Esophagus muscularis mucosa (tissue), 4 donors: ENCODE data around the gene CNTRL. TPM values are rescaled to one million over a fixed set of nuclear protein-coding genes. Genes with fewer than 3 reads are reported as not detected.

ENCODE experiments used
- DNase-seq: peaks from one replicate; pipeline ENCODE4 v3.0.0-alpha.2; 2017; ENCODE audit errors: extremely low spot score
- H3K27ac ChIP-seq, 4 donors: fragments of 200-600 bp; sonication (generic); replicated peaks in 1 of 4; 1 replicate in 3 of 4; 2 replicates in 1 of 4; pipeline ENCODE4 v1.5.1; 2016 to 2019; ENCODE audit warnings: mild to moderate bottlenecking in 1 of 4
- H3K27me3 ChIP-seq, 4 donors: fragments of 200-600 bp; sonication (generic); one replicate each; pipeline versions ENCODE4 v1.5.1 to v1.6.0; 2016 to 2019
- H3K36me3 ChIP-seq, 4 donors: fragments of 200-600 bp; sonication (generic); one replicate each; pipeline ENCODE4 v1.5.1; 2016 to 2019
- H3K4me1 ChIP-seq, 4 donors: fragments of 200-600 bp; sonication (generic); one replicate each; pipeline ENCODE4 v1.5.1; 2016 to 2019
- H3K4me3 ChIP-seq, 4 donors: fragments of 200-600 bp; sonication (generic); 1 replicate in 2 of 4; 2 replicates in 2 of 4; pipeline ENCODE4 v1.5.1; 2016 to 2019; ENCODE audit warnings: mild to moderate bottlenecking in 4 of 4, moderate library complexity in 1 of 4
- H3K9me3 ChIP-seq, 4 donors: fragments of 200-600 bp; sonication (generic); 1 replicate in 3 of 4; 2 replicates in 1 of 4; pipeline ENCODE4 v1.5.1; 2016 to 2019
- EP300 ChIP-seq: sonication (generic); formaldehyde crosslinking; IDR thresholded peaks from one replicate; pipeline ENCODE4 v1.6.1; 2017; ENCODE audit warnings: antibody characterized with exemption
- POLR2A ChIP-seq: fragments of 450-650 bp; IDR thresholded peaks from one replicate; pipeline ENCODE4 v1.6.1; 2017; ENCODE audit warnings: antibody characterized with exemption, moderate library complexity, mild to moderate bottlenecking, low read depth
- POLR2AphosphoS5 ChIP-seq, 2 donors: sonication (generic); formaldehyde crosslinking; IDR thresholded peaks; one replicate each; pipeline ENCODE4 v1.6.1; 2017; ENCODE audit warnings: antibody characterized with exemption in 2 of 2
- WGBS: methylation state at CpG from one replicate; pipeline ENCODE4 v1.1.5; 2018; 5-methylcytosine and 5-hydroxymethylcytosine counted together
- intact Hi-C: fragments of 100-400 bp; cut with DNase I; formaldehyde crosslinking; loops from one replicate; pipeline ENCODE4 v1.15.1; 2023
- total RNA-seq, 4 donors: library from RNA; depleted of rRNA; stranded (reverse); fragments of >200 nt; gene quantifications; one replicate each; pipeline versions ENCODE4 v1.1.0 to v1.2.1, GENCODE V29; 2016
- TF ChIP-seq, protein P1 (sequence below), 3 experiments: fragments of 200-600 bp in 2 of 3; fragments of 450-650 bp in 1 of 3; sonication (generic) in 2 of 3; IDR thresholded peaks; one replicate each; pipeline ENCODE4 v1.5.1; 2017 to 2019; ENCODE audit warnings: antibody characterized with exemption in 3 of 3, mild to moderate bottlenecking in 2 of 3, moderate library complexity in 1 of 3

CNTRL gene
- total RNA-seq, 4 donors from 2014 or later = 7.8 to 14.1 (median 11.2) TPM

DNA sequence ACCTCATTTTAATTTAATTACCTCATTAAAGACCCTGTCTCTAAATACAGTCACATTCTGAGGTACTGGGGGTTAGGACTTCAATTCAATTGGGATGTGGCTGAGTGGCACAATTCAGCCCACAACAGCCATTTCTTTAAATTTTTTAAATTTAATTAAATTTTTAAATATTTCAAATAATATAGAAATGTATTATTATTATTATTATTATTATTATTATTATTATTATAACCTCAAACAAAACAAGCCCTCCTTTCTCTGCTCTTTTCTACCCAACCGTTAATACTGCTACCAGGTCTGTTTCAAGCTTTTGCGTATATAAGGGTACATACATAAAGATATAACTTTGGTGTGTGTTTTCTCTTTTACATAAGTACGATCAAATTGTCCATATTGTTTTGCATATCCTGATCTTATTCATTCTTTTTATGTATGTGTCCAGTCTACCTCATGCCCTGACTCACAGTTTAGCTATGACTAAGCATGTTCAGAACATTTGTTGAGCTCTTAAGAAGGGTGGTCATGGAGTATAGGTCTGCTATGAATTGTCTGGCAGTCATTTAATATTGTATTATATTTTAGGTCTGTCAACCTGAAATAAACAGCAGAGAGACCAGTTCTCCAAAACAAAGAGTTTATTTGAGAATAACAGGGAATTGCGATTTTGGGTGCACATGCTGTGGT lies 143.0 kb downstream of the CNTRL start:
- 95% methylated on average over 4 of the region's 4 CpGs for WGBS
- TF ChIP-seq, protein P1, sequence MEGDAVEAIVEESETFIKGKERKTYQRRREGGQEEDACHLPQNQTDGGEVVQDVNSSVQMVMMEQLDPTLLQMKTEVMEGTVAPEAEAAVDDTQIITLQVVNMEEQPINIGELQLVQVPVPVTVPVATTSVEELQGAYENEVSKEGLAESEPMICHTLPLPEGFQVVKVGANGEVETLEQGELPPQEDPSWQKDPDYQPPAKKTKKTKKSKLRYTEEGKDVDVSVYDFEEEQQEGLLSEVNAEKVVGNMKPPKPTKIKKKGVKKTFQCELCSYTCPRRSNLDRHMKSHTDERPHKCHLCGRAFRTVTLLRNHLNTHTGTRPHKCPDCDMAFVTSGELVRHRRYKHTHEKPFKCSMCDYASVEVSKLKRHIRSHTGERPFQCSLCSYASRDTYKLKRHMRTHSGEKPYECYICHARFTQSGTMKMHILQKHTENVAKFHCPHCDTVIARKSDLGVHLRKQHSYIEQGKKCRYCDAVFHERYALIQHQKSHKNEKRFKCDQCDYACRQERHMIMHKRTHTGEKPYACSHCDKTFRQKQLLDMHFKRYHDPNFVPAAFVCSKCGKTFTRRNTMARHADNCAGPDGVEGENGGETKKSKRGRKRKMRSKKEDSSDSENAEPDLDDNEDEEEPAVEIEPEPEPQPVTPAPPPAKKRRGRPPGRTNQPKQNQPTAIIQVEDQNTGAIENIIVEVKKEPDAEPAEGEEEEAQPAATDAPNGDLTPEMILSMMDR (IDR thresholded peaks at IDR 0.05) = no peak
- TF ChIP-seq POLR2AphosphoS5 (IDR thresholded peaks at IDR 0.05) (no peak), POLR2A (no peak), EP300 (no peak)
- H3K9me3 ChIP-seq = no peaks in the 10 kb centered on the region
- H3K4me3 ChIP-seq = no peak overlapping the region
- H3K27me3 ChIP-seq = no peaks in the 10 kb centered on the region
- H3K27ac ChIP-seq = no peak overlapping the region
- DNase-seq = no peak
- intact Hi-C loops = no loop called here
- H3K36me3 ChIP-seq = no peaks in the 10 kb centered on the region
- peaks cover 7 to 15% (median 12%) of the 10 kb centered on the region in 4 donors for H3K4me1 ChIP-seq

DNA sequence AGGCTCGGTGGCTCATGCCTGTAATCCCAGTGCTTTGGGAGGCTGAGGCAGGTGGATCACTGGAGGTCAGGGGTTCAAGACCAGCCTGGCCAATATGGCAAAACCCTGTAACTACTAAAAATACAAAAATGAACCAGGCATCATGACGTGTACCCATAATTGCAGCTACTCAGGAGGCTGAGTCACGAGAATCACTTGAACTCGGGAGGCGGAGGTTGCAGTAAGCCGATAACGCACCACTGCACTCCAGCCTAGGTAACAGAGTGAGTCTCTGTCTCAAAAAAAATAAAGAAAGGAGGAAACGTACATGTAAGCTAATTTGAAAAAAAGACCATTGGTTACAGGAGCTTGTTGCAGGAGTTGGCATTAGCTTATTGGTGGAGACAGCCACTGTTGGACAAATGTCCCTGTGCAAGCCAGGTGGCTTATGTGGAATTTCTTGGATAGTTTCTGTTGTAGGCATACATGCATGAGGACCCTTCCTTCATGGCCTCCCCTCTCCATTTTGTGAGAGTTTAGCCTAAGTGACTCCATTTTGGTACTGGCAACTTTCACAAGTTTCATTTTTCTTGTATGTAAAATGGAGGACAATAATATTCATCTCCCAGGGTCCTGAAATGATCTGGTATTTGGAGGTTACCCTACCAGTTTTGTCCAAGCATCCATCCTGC lies 143.7 kb downstream of the CNTRL start:
- intact Hi-C loops = no loop called here
- H3K36me3 ChIP-seq = no peaks in the 10 kb centered on the region
- peaks cover 0 to 10% (median 6%) of the 10 kb centered on the region in 4 donors for H3K4me1 ChIP-seq
- H3K4me3 ChIP-seq = no peak overlapping the region
- peak; percentile 45 for DNase-seq
- no peak overlapping the region for H3K27ac ChIP-seq
- H3K27me3 ChIP-seq = no peaks in the 10 kb centered on the region
- WGBS = 96% methylated on average over 8 of the region's 8 CpGs
- TF ChIP-seq, protein P1 (IDR thresholded peaks at IDR 0.05) = no peak
- TF ChIP-seq EP300 = no peak
- no peak for TF ChIP-seq POLR2AphosphoS5 (IDR thresholded peaks at IDR 0.05)
- TF ChIP-seq POLR2A = no peak
- no peaks in the 10 kb centered on the region for H3K9me3 ChIP-seq

DNA sequence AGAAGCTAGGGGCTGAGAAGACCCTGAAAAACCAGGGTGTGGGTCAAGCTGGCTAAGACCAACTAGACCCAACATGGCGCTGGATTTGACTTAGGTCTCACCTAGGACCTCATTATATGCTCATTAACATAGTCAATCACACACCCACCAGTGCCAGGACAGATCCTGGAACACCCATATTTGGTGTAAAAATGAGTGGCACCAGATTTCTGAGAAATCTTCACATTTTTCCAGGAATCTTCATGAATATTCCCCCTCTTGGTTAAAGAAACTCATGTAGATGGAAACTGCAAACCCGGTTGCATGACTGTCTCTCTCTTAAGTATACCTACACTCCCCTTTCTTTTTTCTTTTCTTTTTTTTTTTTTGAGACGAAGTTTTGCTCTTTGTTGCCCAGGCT lies 144.8 kb downstream of the CNTRL start:
- WGBS = 92% methylated on average over 3 of the region's 3 CpGs
- DNase-seq = no peak
- H3K27ac ChIP-seq = no peak overlapping the region
- H3K4me3 ChIP-seq = no peak overlapping the region
- peaks cover 0 to 9% (median 5%) of the 10 kb centered on the region in 4 donors for H3K4me1 ChIP-seq
- H3K9me3 ChIP-seq = no peaks in the 10 kb centered on the region
- H3K27me3 ChIP-seq = no peaks in the 10 kb centered on the region
- no peak for TF ChIP-seq EP300
- no peak for TF ChIP-seq POLR2A
- no peak for TF ChIP-seq POLR2AphosphoS5 (IDR thresholded peaks at IDR 0.05)
- TF ChIP-seq, protein P1 (IDR thresholded peaks at IDR 0.05) = no peak
- intact Hi-C loops = no loop called here
- H3K36me3 ChIP-seq = no peaks in the 10 kb centered on the region

DNA sequence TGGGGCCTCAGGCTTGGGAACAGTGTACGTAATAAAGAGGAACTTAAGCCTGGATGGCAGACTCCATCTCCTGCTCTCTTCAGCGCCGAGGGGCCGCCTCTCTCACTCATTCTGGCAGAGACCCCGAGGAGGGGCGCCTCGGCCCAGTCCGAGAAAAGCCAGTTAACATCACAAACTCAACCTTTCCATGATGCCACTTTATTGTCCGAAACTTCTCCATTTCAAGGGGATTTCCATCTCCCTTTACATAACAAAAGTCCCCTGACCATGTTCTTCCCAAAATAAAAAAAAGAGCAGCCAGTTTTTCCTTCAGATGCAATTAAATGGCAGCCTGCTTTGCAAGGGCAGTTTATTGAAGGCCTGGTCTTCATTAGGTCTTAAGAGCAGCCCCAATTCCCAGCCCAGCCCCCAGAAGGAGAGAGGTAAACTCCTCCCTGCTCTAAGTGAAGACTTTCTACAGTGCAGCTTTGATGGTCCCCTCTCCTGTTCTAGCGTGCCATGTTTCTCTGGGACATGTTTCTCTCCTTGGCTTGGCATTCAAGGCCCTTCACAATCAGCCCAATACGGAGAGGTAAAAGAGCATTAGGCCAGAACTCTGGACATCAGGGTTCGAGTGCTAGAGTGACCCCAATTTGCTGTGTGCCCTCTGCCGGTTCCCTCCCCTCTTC lies 146.4 kb downstream of the CNTRL start:
- TF ChIP-seq, protein P1 (IDR thresholded peaks at IDR 0.05) = no peak
- no peak for TF ChIP-seq POLR2AphosphoS5 (IDR thresholded peaks at IDR 0.05)
- no peak for TF ChIP-seq EP300
- no peak for TF ChIP-seq POLR2A
- WGBS = 77% methylated on average over 13 of the region's 13 CpGs
- intact Hi-C loops = loop anchor here (5.0 kb wide), 1 partner anchor 36 kb away; no protein-coding TSS in a partner anchor

More for the DNA sequence above, 146.4 kb downstream of the CNTRL start:
- Histone ChIP-seq H3K4me3 (no peak overlapping the region), H3K27ac (no peak overlapping the region), H3K9me3 (no peaks in the 10 kb centered on the region), H3K27me3 (no peaks in the 10 kb centered on the region), H3K4me1 (peaks cover 0 to 9% (median 5%) of the 10 kb centered on the region in 4 donors), H3K36me3 (no peaks in the 10 kb centered on the region)
- DNase-seq = no peak
